Measurements from ENCODE around the gene PTPRM.

DNA sequence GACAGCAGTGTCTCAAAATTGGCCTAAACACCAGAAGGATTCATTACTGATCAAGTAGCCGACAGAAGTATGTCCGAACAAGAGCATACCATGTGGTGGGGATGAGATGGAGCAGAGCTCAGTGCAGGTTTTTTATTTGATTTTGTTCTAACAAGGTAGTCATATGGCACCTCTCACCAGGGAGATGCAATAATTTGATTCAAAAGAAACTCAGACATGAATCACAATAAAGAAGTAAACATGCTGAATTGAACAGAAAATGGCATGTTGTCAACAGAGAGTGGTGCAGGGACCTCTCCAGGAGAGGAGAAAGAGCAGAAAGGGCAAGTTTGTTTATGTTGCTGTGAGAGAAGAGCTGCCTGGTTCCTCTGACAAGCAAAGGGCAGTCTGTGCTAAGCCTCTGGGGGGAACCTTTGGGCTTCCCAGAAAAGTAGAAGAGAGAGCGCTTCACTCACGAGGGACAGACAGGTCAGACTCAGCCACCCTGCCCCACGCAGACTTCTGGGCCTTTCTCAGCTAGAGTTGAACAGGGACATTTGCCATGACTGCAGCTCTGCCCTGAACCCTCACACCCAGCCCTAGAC is 690.8 kb downstream of the PTPRM start:
- TF ChIP-seq, protein P1, sequence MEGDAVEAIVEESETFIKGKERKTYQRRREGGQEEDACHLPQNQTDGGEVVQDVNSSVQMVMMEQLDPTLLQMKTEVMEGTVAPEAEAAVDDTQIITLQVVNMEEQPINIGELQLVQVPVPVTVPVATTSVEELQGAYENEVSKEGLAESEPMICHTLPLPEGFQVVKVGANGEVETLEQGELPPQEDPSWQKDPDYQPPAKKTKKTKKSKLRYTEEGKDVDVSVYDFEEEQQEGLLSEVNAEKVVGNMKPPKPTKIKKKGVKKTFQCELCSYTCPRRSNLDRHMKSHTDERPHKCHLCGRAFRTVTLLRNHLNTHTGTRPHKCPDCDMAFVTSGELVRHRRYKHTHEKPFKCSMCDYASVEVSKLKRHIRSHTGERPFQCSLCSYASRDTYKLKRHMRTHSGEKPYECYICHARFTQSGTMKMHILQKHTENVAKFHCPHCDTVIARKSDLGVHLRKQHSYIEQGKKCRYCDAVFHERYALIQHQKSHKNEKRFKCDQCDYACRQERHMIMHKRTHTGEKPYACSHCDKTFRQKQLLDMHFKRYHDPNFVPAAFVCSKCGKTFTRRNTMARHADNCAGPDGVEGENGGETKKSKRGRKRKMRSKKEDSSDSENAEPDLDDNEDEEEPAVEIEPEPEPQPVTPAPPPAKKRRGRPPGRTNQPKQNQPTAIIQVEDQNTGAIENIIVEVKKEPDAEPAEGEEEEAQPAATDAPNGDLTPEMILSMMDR (IDR thresholded peaks at IDR 0.05) = no peak
- TF ChIP-seq POLR2AphosphoS5 (IDR thresholded peaks at IDR 0.05) (no peak), POLR2A (IDR thresholded peaks at IDR 0.05) (no peak)

Data from sigmoid colon (tissue), 4 donors.